ENCODE results near the gene CHRNA3.

GRCh38 chr15:78614021-78614420, 6.8 kb downstream of the CHRNA3 start:
- TF ChIP-seq CTCF (IDR thresholded peaks at IDR 0.05; ENCODE audit: low read depth, low read length) (no peak), EZH2phosphoT487 (IDR thresholded peaks at IDR 0.05; ENCODE audit: low read depth) (no peak)

Data from OCI-LY3 (cell line).